HEK293 (cell line): ENCODE data around the gene DLX2.
A peak's percentile ranks its signal among the peaks of the same experiment; 100 is the strongest.

Source experiments
- CTCF ChIA-PET: fragments of 350-600 bp; formaldehyde crosslinking; extraction: SDS; loops from one replicate; lab custom pipeline; 2021; ENCODE audit warnings: antibody characterized with exemption; lab: Yijun Ruan, JAX
- POLR2A ChIA-PET: fragments of 300-600 bp; formaldehyde crosslinking; extraction: SDS; loops from one replicate; lab custom pipeline; 2020; ENCODE audit warnings: antibody characterized with exemption, inconsistent platforms; lab: Yijun Ruan, JAX
- H3K27ac ChIP-seq: fragments of 200-500 bp; sonication (Bioruptor generic); 2 replicates; pipeline ENCODE4 v1.5.1; 2014; ENCODE audit warnings: low read depth, low read length, control low read depth, inconsistent platforms; ENCODE audit errors: extremely low read depth
- H3K36me3 ChIP-seq, 2 experiments: fragments of 200-500 bp in 1 of 2; sonication (Bioruptor generic) in 1 of 2; 1 replicate in 1 of 2; 2 replicates in 1 of 2; pipeline ENCODE4 v1.5.1; 2014 to 2017; ENCODE audit warnings: inconsistent platforms in 2 of 2, low read length in 2 of 2; ENCODE audit not compliant: control insufficient read depth in 2 of 2, insufficient read depth in 1 of 2
- H3K4me1 ChIP-seq: fragments of 200-500 bp; sonication (Bioruptor generic); 2 replicates; pipeline ENCODE4 v1.5.1; 2014; ENCODE audit warnings: mild to moderate bottlenecking, low read length, inconsistent platforms; ENCODE audit not compliant: control insufficient read depth, insufficient read depth
- H3K4me3 ChIP-seq: 2 replicates; pipeline ENCODE4 v1.5.1; 2011; ENCODE audit warnings: low read depth, mild to moderate bottlenecking, control low read depth, low read length, moderate library complexity
- H3K9me3 ChIP-seq: fragments of 200-500 bp; sonication (Bioruptor generic); 2 replicates; pipeline ENCODE4 v1.5.1; 2014; ENCODE audit warnings: low read depth, low read length, inconsistent platforms; ENCODE audit not compliant: control insufficient read depth, insufficient read depth
- FEZF1 ChIP-seq: fragments of 450-650 bp; formaldehyde crosslinking; IDR thresholded peaks from 2 replicates; pipeline ENCODE4 v1.5.1; 2016; ENCODE audit warnings: missing biosample characterization, missing genetic modification characterization
- GLI2 ChIP-seq: fragments of 450-650 bp; formaldehyde crosslinking; IDR thresholded peaks from 2 replicates; pipeline ENCODE4; 2017; ENCODE audit warnings: missing biosample characterization, missing genetic modification characterization, low read depth, borderline replicate concordance
- KLF10 ChIP-seq: fragments of 450-650 bp; IDR thresholded peaks from 2 replicates; pipeline ENCODE4 v1.5.1; 2018; ENCODE audit warnings: missing biosample characterization, mild to moderate bottlenecking, missing genetic modification characterization
- SETDB1 ChIP-seq: IDR thresholded peaks from one replicate; pipeline ENCODE4 v1.6.1; 2017; ENCODE audit warnings: mild to moderate bottlenecking, low read length, moderate library complexity, mixed read lengths; ENCODE audit not compliant: insufficient read length
- SP7 ChIP-seq: fragments of 450-650 bp; formaldehyde crosslinking; IDR thresholded peaks from 2 replicates; pipeline ENCODE4 v1.5.1; 2016; ENCODE audit warnings: missing biosample characterization, missing genetic modification characterization
- WT1 ChIP-seq: fragments of 450-650 bp; formaldehyde crosslinking; IDR thresholded peaks from 2 replicates; pipeline ENCODE4 v1.5.1; 2016; ENCODE audit warnings: missing biosample characterization, missing genetic modification characterization
- ZBTB17 ChIP-seq: fragments of 450-650 bp; formaldehyde crosslinking; IDR thresholded peaks from 2 replicates; pipeline ENCODE4 v1.5.1; 2016; ENCODE audit warnings: missing biosample characterization, missing genetic modification characterization
- ZBTB20 ChIP-seq: fragments of 450-650 bp; formaldehyde crosslinking; IDR thresholded peaks from 2 replicates; pipeline ENCODE4 v1.5.1; 2016; ENCODE audit warnings: missing biosample characterization, missing genetic modification characterization
- ZBTB48 ChIP-seq: fragments of 450-650 bp; formaldehyde crosslinking; IDR thresholded peaks from 2 replicates; pipeline ENCODE4 v1.5.1; 2016; ENCODE audit warnings: missing biosample characterization, missing genetic modification characterization
- ZBTB7A ChIP-seq: fragments of 450-650 bp; formaldehyde crosslinking; IDR thresholded peaks from 2 replicates; pipeline ENCODE4 v1.5.1; 2016; ENCODE audit warnings: low read depth, missing biosample characterization, missing genetic modification characterization
- ZBTB8A ChIP-seq: fragments of 450-650 bp; formaldehyde crosslinking; IDR thresholded peaks from 2 replicates; pipeline ENCODE4 v1.5.1; 2016; ENCODE audit warnings: missing biosample characterization, missing genetic modification characterization
- ZFP37 ChIP-seq: fragments of 450-650 bp; formaldehyde crosslinking; IDR thresholded peaks from 2 replicates; pipeline ENCODE4 v1.5.1; 2016; ENCODE audit warnings: missing biosample characterization, missing genetic modification characterization
- ZNF114 ChIP-seq: fragments of 450-650 bp; formaldehyde crosslinking; IDR thresholded peaks from 2 replicates; pipeline ENCODE4 v1.5.0; 2017; ENCODE audit warnings: missing biosample characterization, missing genetic modification characterization
- ZNF132 ChIP-seq: fragments of 450-650 bp; formaldehyde crosslinking; IDR thresholded peaks from 2 replicates; pipeline ENCODE4 v1.5.1; 2017; ENCODE audit warnings: missing biosample characterization, missing genetic modification characterization, borderline replicate concordance
- ZNF157 ChIP-seq: fragments of 450-650 bp; formaldehyde crosslinking; IDR thresholded peaks from 2 replicates; pipeline ENCODE4 v1.5.1; 2016; ENCODE audit warnings: missing biosample characterization, missing genetic modification characterization
- ZNF169 ChIP-seq: fragments of 450-650 bp; formaldehyde crosslinking; IDR thresholded peaks from 2 replicates; pipeline ENCODE4 v1.5.1; 2016; ENCODE audit warnings: missing biosample characterization, missing genetic modification characterization
- ZNF175 ChIP-seq: fragments of 450-650 bp; formaldehyde crosslinking; IDR thresholded peaks from 2 replicates; pipeline ENCODE4 v1.5.1; 2016; ENCODE audit warnings: missing biosample characterization, missing genetic modification characterization
- ZNF2 ChIP-seq: fragments of 450-650 bp; formaldehyde crosslinking; IDR thresholded peaks from 2 replicates; pipeline ENCODE4 v1.5.1; 2016; ENCODE audit warnings: missing biosample characterization, missing genetic modification characterization
- ZNF223 ChIP-seq: fragments of 450-650 bp; formaldehyde crosslinking; IDR thresholded peaks from 2 replicates; pipeline ENCODE4 v1.5.1; 2016; ENCODE audit warnings: missing biosample characterization, missing genetic modification characterization
- ZNF335 ChIP-seq: fragments of 450-650 bp; formaldehyde crosslinking; conservative IDR thresholded peaks from 2 replicates; pipeline ENCODE4 v1.5.1; 2016; ENCODE audit warnings: missing biosample characterization, missing genetic modification characterization
- ZNF341 ChIP-seq: fragments of 450-650 bp; formaldehyde crosslinking; IDR thresholded peaks from 2 replicates; pipeline ENCODE4; 2016; ENCODE audit warnings: low read depth, missing biosample characterization, missing genetic modification characterization
- ZNF366 ChIP-seq: fragments of 450-650 bp; formaldehyde crosslinking; conservative IDR thresholded peaks from 2 replicates; pipeline ENCODE4 v1.5.1; 2016; ENCODE audit warnings: missing biosample characterization, missing genetic modification characterization
- ZNF37A ChIP-seq: fragments of 450-650 bp; IDR thresholded peaks from 2 replicates; pipeline ENCODE4 v1.5.1; 2018; ENCODE audit warnings: missing biosample characterization, missing genetic modification characterization
- ZNF398 ChIP-seq: fragments of 450-650 bp; formaldehyde crosslinking; IDR thresholded peaks from 2 replicates; pipeline ENCODE4 v1.5.1; 2017; ENCODE audit warnings: missing biosample characterization, missing genetic modification characterization
- ZNF510 ChIP-seq: fragments of 450-650 bp; formaldehyde crosslinking; IDR thresholded peaks from 2 replicates; pipeline ENCODE4 v1.5.1; 2018; ENCODE audit warnings: mild to moderate bottlenecking, missing genetic modification characterization, missing biosample characterization; ENCODE audit not compliant: insufficient replicate concordance
- ZNF544 ChIP-seq: fragments of 450-650 bp; formaldehyde crosslinking; IDR thresholded peaks from 2 replicates; pipeline ENCODE4 v1.5.0; 2017; ENCODE audit warnings: missing biosample characterization, missing genetic modification characterization
- ZNF558 ChIP-seq: fragments of 450-650 bp; formaldehyde crosslinking; IDR thresholded peaks from 2 replicates; pipeline ENCODE4 v1.5.1; 2016; ENCODE audit warnings: missing biosample characterization, missing genetic modification characterization
- ZNF600 ChIP-seq: fragments of 450-650 bp; formaldehyde crosslinking; IDR thresholded peaks from 2 replicates; pipeline ENCODE4 v1.5.1; 2016; ENCODE audit warnings: missing biosample characterization, missing genetic modification characterization
- ZNF830 ChIP-seq: fragments of 450-650 bp; IDR thresholded peaks from 2 replicates; pipeline ENCODE4 v1.5.0; 2018; ENCODE audit warnings: missing biosample characterization, missing genetic modification characterization, low read depth, mild to moderate bottlenecking, moderate library complexity
- ZXDB ChIP-seq: fragments of 450-650 bp; formaldehyde crosslinking; IDR thresholded peaks from 2 replicates; pipeline ENCODE4 v1.5.1; 2016; ENCODE audit warnings: missing biosample characterization, missing genetic modification characterization
- TF ChIP-seq, protein P1 (sequence below): fragments of 450-650 bp; formaldehyde crosslinking; IDR thresholded peaks from 2 replicates; pipeline ENCODE4 v1.5.1; 2016; ENCODE audit warnings: missing biosample characterization, missing genetic modification characterization
- TF ChIP-seq, protein P2 (sequence below): fragments of 450-650 bp; formaldehyde crosslinking; IDR thresholded peaks from 2 replicates; pipeline ENCODE4 v1.5.1; 2016; ENCODE audit warnings: missing biosample characterization, missing genetic modification characterization

Gene DLX2

DNA sequence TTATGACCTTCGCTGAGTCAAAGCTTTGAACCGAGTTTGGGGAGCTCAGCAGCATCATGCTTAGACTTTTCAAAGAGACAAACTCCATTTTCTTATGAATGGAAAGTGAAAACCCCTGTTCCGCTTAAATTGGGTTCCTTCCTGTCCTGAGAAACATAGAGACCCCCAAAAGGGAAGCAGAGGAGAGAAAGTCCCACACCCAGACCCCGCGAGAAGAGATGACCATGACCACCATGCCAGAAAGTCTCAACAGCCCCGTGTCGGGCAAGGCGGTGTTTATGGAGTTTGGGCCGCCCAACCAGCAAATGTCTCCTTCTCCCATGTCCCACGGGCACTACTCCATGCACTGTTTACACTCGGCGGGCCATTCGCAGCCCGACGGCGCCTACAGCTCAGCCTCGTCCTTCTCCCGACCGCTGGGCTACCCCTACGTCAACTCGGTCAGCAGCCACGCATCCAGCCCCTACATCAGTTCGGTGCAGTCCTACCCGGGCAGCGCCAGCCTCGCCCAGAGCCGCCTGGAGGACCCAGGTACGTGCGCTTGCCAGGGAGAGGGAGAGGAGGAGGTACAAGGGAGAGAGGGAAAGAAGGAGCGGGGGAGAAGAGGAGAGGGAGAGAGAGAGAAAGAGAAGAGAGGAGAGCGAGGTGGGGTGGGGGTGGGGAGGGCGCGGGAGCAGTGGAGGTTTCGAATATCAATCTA lies 17.1 kb downstream of the DLX2 start, which contains the start of gene DLX1:
TSS of gene DLX1 (plus strand) at position 48 of the 700 bp plus-strand sequence. CDS start at position 219, 171 bp downstream.
- Histone ChIP-seq H3K9me3 (no peaks in the 10 kb centered on the region), H3K4me1 (no peaks in the 10 kb centered on the region; the same call in 1 of the 2 replicates), H3K36me3 (peaks cover 0 to 28% of the 10 kb centered on the region in 2 experiments; a peak in 1 of 3 replicates), H3K27ac (peak within 1 kb of the TSS; percentile 95), H3K4me3 (peak within 1 kb of the TSS; percentile 58)
- POLR2A ChIA-PET, result interaction anchor here (0.6 to 7.5 kb wide), 20 partner anchors 9 to 382 kb away, joined by 3 to 147 read pairs (median 6); partner anchors contain the start of genes DLX2, HAT1, METAP1D and SLC25A12
- CTCF ChIA-PET, result interaction anchor here (0.6 to 1.4 kb wide), 4 partner anchors 10 to 302 kb away, joined by 3 to 9 read pairs (median 4); partner anchors contain the start of gene DLX2
- TF ChIP-seq ZNF341 (tag by site-specific recombination) (peak; percentile 45), ZNF132 (tag by site-specific recombination) (no peak), ZNF600 (tag by site-specific recombination) (peak; percentile 93), ZNF510 (tag by site-specific recombination) (no peak), FEZF1 (tag by site-specific recombination) (peak; percentile 87), ZNF558 (tag by site-specific recombination) (no peak), ZXDB (peak; percentile 18; the same call in 1 of the 2 replicates), GLI2 (tag by site-specific recombination) (no peak), ZNF157 (tag by site-specific recombination) (no peak), ZNF830 (tag by site-specific recombination) (no peak), ZNF169 (no peak), WT1 (tag by site-specific recombination) (no peak), ZBTB7A (tag by site-specific recombination) (no peak), ZBTB48 (tag by site-specific recombination) (0 out of 2 replicates have a peak, but pooled peaks have one; percentile 31), SP7 (tag by site-specific recombination) (0 out of 2 replicates have a peak, but pooled peaks have one; percentile 0), ZNF335 (tag by site-specific recombination) (peak; percentile 89), KLF10 (tag by site-specific recombination) (no peak), SETDB1 (no peak), ZBTB8A (tag by site-specific recombination) (peak; percentile 86), ZNF544 (no peak), ZBTB17 (peak; percentile 96), ZBTB20 (tag by site-specific recombination) (peak; percentile 68), ZNF114 (no peak), ZNF366 (tag by site-specific recombination) (peak; percentile 64), ZFP37 (tag by site-specific recombination) (0 out of 2 replicates have a peak, but pooled peaks have one; percentile 35), ZNF175 (no peak), ZNF398 (tag by site-specific recombination) (peak; percentile 78), ZNF2 (tag by site-specific recombination) (peak; percentile 80), ZNF223 (tag by site-specific recombination) (no peak), ZNF37A (tag by site-specific recombination) (no peak)
- TF ChIP-seq, protein P1, sequence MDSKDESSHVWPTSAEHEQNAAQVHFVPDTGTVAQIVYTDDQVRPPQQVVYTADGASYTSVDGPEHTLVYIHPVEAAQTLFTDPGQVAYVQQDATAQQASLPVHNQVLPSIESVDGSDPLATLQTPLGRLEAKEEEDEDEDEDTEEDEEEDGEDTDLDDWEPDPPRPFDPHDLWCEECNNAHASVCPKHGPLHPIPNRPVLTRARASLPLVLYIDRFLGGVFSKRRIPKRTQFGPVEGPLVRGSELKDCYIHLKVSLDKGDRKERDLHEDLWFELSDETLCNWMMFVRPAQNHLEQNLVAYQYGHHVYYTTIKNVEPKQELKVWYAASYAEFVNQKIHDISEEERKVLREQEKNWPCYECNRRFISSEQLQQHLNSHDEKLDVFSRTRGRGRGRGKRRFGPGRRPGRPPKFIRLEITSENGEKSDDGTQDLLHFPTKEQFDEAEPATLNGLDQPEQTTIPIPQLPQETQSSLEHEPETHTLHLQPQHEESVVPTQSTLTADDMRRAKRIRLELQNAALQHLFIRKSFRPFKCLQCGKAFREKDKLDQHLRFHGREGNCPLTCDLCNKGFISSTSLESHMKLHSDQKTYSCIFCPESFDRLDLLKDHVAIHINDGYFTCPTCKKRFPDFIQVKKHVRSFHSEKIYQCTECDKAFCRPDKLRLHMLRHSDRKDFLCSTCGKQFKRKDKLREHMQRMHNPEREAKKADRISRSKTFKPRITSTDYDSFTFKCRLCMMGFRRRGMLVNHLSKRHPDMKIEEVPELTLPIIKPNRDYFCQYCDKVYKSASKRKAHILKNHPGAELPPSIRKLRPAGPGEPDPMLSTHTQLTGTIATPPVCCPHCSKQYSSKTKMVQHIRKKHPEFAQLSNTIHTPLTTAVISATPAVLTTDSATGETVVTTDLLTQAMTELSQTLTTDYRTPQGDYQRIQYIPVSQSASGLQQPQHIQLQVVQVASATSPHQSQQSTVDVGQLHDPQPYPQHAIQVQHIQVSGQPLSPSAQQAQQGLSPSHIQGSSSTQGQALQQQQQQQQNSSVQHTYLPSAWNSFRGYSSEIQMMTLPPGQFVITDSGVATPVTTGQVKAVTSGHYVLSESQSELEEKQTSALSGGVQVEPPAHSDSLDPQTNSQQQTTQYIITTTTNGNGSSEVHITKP (tag by site-specific recombination), result peak; percentile 66; the same call in 1 of the 2 replicates
- TF ChIP-seq, protein P2, sequence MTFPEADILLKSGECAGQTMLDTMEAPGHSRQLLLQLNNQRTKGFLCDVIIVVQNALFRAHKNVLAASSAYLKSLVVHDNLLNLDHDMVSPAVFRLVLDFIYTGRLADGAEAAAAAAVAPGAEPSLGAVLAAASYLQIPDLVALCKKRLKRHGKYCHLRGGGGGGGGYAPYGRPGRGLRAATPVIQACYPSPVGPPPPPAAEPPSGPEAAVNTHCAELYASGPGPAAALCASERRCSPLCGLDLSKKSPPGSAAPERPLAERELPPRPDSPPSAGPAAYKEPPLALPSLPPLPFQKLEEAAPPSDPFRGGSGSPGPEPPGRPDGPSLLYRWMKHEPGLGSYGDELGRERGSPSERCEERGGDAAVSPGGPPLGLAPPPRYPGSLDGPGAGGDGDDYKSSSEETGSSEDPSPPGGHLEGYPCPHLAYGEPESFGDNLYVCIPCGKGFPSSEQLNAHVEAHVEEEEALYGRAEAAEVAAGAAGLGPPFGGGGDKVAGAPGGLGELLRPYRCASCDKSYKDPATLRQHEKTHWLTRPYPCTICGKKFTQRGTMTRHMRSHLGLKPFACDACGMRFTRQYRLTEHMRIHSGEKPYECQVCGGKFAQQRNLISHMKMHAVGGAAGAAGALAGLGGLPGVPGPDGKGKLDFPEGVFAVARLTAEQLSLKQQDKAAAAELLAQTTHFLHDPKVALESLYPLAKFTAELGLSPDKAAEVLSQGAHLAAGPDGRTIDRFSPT (tag by site-specific recombination), result 0 out of 2 replicates have a peak, but pooled peaks have one; percentile 47
